Astrocyte (in vitro differentiated cells and primary cell): ENCODE data around the gene NAB1. TPM values are rescaled to one million over a fixed set of nuclear protein-coding genes. Genes with fewer than 3 reads are reported as not detected.

Experiments
- DNase-seq: peaks from one replicate; pipeline ENCODE4 v3.0.0-alpha.2; 2010; ENCODE audit warnings: low read depth
- FAIRE-seq: peaks from 2 replicates; lab custom pipeline; 2011; peaks lifted over from hg19 to GRCh38; lab: Jason Lieb, UNC
- H2AFZ ChIP-seq: 2 replicates; pipeline ENCODE4 v1.6.0; 2012; ENCODE audit warnings: low read depth, low read length, inconsistent platforms
- H3K27ac ChIP-seq: 2 replicates; pipeline ENCODE4 v1.5.1; 2011; ENCODE audit warnings: low read depth, low read length, inconsistent platforms
- H3K27me3 ChIP-seq: 2 replicates; pipeline ENCODE4 v1.6.0; 2011; ENCODE audit warnings: low read length, inconsistent platforms; ENCODE audit not compliant: insufficient read depth
- H3K36me3 ChIP-seq: 2 replicates; pipeline ENCODE4 v1.5.1; 2011; ENCODE audit warnings: low read length, inconsistent platforms; ENCODE audit not compliant: insufficient read depth
- H3K4me1 ChIP-seq: 2 replicates; pipeline ENCODE4 v1.5.1; 2011; ENCODE audit warnings: low read length, inconsistent platforms; ENCODE audit not compliant: insufficient read depth
- H3K4me2 ChIP-seq: 2 replicates; pipeline ENCODE4 v1.6.0; 2012; ENCODE audit warnings: low read length, inconsistent platforms
- H3K4me3 ChIP-seq: 2 replicates; pipeline ENCODE4 v1.5.1; 2011; ENCODE audit warnings: low read depth, mild to moderate bottlenecking, low read length, inconsistent platforms; ENCODE audit not compliant: insufficient read depth
- H3K79me2 ChIP-seq: 2 replicates; pipeline ENCODE4 v1.6.0; 2012; ENCODE audit warnings: mild to moderate bottlenecking, low read length, inconsistent platforms; ENCODE audit not compliant: insufficient read depth
- H3K9ac ChIP-seq: 2 replicates; pipeline ENCODE4 v1.6.0; 2012; ENCODE audit warnings: mild to moderate bottlenecking, low read length, inconsistent platforms
- H3K9me3 ChIP-seq: 2 replicates; pipeline ENCODE4 v1.5.1; 2012; ENCODE audit warnings: low read depth, mild to moderate bottlenecking, low read length, inconsistent platforms; ENCODE audit not compliant: insufficient read depth
- H4K20me1 ChIP-seq: 2 replicates; pipeline ENCODE4 v1.6.0; 2012; ENCODE audit warnings: low read length, inconsistent platforms; ENCODE audit not compliant: insufficient read depth
- H3K27ac Mint-ChIP-seq: one replicate; pipeline ENCODE4 v1.8.0; 2021; ENCODE audit warnings: mild to moderate bottlenecking, mixed read lengths; ENCODE audit not compliant: unreplicated experiment
- H3K27me3 Mint-ChIP-seq: one replicate; pipeline ENCODE4 v1.8.0; 2021; ENCODE audit warnings: low read depth, mixed read lengths; ENCODE audit not compliant: unreplicated experiment
- H3K36me3 Mint-ChIP-seq: one replicate; pipeline ENCODE4 v1.8.0; 2021; ENCODE audit warnings: low read depth, mixed read lengths; ENCODE audit not compliant: unreplicated experiment
- H3K4me1 Mint-ChIP-seq: one replicate; pipeline ENCODE4 v1.8.0; 2021; ENCODE audit warnings: low read depth, mixed read lengths; ENCODE audit not compliant: unreplicated experiment
- H3K4me3 Mint-ChIP-seq: one replicate; pipeline ENCODE4 v1.8.0; 2021; ENCODE audit warnings: mild to moderate bottlenecking, moderate library complexity, mixed read lengths; ENCODE audit not compliant: unreplicated experiment
- H3K9me3 Mint-ChIP-seq: one replicate; pipeline ENCODE4 v1.8.0; 2021; ENCODE audit warnings: mild to moderate bottlenecking, mixed read lengths; ENCODE audit not compliant: unreplicated experiment
- CTCF ChIP-seq: IDR thresholded peaks from 2 replicates; pipeline ENCODE4 v1.5.1; 2011; ENCODE audit warnings: low read depth, mild to moderate bottlenecking, inconsistent platforms, low read length, moderate library complexity; ENCODE audit not compliant: insufficient read depth
- EZH2 ChIP-seq: IDR thresholded peaks from 2 replicates; pipeline ENCODE4 v1.6.1; 2012; ENCODE audit warnings: mild to moderate bottlenecking, low read length, inconsistent platforms; ENCODE audit not compliant: insufficient read depth
- total RNA-seq: library from RNA; stranded (reverse); gene quantifications from 2 replicates; pipeline ENCODE4 v1.2.1, GENCODE V29; 2021

The NAB1 gene
- total RNA-seq, 1 donor from 2014 or later = 25.4 TPM

GRCh38 chr2:190640117-190640516, 8.8 kb upstream of the NAB1 start:
- DNase-seq = no peak
- Histone ChIP-seq H3K9me3 (no peaks in the 10 kb centered on the region), H3K9ac (no peak overlapping the region), H3K4me2 (no peak overlapping the region), H3K4me1 (peaks cover 22% of the 10 kb centered on the region), H3K36me3 (no peaks in the 10 kb centered on the region), H3K27ac (no peak overlapping the region), H4K20me1 (no peaks in the 10 kb centered on the region), H3K4me3 (no peak overlapping the region), H2AFZ (no peak overlapping the region), H3K79me2 (no peaks in the 10 kb centered on the region), H3K27me3 (no peaks in the 10 kb centered on the region)
- no peaks in the 10 kb centered on the region for H3K27me3 Mint-ChIP-seq
- FAIRE-seq = no peak
- no peaks in the 10 kb centered on the region for H3K36me3 Mint-ChIP-seq
- H3K4me1 Mint-ChIP-seq = peaks cover 23% of the 10 kb centered on the region
- H3K4me3 Mint-ChIP-seq = no peak overlapping the region
- no peak for TF ChIP-seq EZH2
- no peak for TF ChIP-seq CTCF
- H3K9me3 Mint-ChIP-seq = no peaks in the 10 kb centered on the region
- H3K27ac Mint-ChIP-seq = no peak overlapping the region

DNA sequence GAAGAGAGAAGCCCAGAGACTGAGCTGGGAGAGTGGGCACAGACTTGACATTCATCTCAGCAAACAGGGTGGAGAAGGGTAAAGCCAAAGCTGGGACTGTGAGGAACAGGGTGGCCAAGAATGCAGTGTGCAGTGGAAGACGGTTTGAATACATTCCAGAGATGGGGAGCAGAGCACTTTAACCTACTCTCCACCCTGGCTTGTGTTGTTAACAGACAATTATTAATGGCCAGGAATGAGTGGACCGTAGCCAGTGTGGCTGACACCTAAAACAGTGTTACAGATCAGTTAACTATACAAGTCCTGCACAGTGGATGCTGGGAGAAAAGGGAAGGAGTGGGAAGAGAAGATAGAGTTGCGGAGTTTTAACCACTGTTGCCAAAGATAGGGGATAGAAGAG, 7.4 kb upstream of the NAB1 start:
- H3K36me3 Mint-ChIP-seq = no peaks in the 10 kb centered on the region
- no peak overlapping the region for H3K4me3 Mint-ChIP-seq
- Histone ChIP-seq H3K36me3 (no peaks in the 10 kb centered on the region), H4K20me1 (no peaks in the 10 kb centered on the region), H2AFZ (no peak overlapping the region), H3K27me3 (no peaks in the 10 kb centered on the region), H3K9me3 (no peaks in the 10 kb centered on the region), H3K27ac (no peak overlapping the region), H3K79me2 (no peaks in the 10 kb centered on the region), H3K4me1 (peaks cover 18% of the 10 kb centered on the region), H3K9ac (no peak overlapping the region), H3K4me2 (no peak overlapping the region), H3K4me3 (no peak overlapping the region)
- no peaks in the 10 kb centered on the region for H3K27me3 Mint-ChIP-seq
- FAIRE-seq (peak; percentile 5), DNase-seq (peak; percentile 62)
- TF ChIP-seq EZH2 = no peak
- no peak for TF ChIP-seq CTCF
- H3K4me1 Mint-ChIP-seq = peaks cover 22% of the 10 kb centered on the region
- H3K27ac Mint-ChIP-seq = no peak overlapping the region
- H3K9me3 Mint-ChIP-seq = no peaks in the 10 kb centered on the region

GRCh38 chr2:190646780-190647522, 1.9 kb upstream of the NAB1 start:
- no peak overlapping the region for H3K27ac ChIP-seq
- no peak overlapping the region for H2AFZ ChIP-seq
- H3K79me2 ChIP-seq = peaks cover 23% of the 10 kb centered on the region
- H3K36me3 Mint-ChIP-seq = no peaks in the 10 kb centered on the region
- H3K36me3 ChIP-seq = no peaks in the 10 kb centered on the region
- no peak overlapping the region for H3K9ac ChIP-seq
- peak; percentile 75 for FAIRE-seq
- no peak for TF ChIP-seq EZH2
- TF ChIP-seq CTCF = no peak
- peaks cover 20% of the 10 kb centered on the region for H3K4me1 Mint-ChIP-seq
- H3K27me3 Mint-ChIP-seq = no peaks in the 10 kb centered on the region
- no peaks in the 10 kb centered on the region for H3K27me3 ChIP-seq
- H3K4me1 ChIP-seq = no peaks in the 10 kb centered on the region
- H3K4me3 ChIP-seq = no peak overlapping the region
- H4K20me1 ChIP-seq = peaks cover 8% of the 10 kb centered on the region
- H3K9me3 ChIP-seq = no peaks in the 10 kb centered on the region
- H3K9me3 Mint-ChIP-seq = no peaks in the 10 kb centered on the region
- H3K4me2 ChIP-seq = peak overlapping the region; percentile 8
- H3K27ac Mint-ChIP-seq = peak overlapping the region; percentile 55
- H3K4me3 Mint-ChIP-seq = no peak overlapping the region
- DNase-seq = peak; percentile 54
